GM12892 (cell line): Measurements from ENCODE around the gene SGF29.
"Not testable (repeated sequence)": the region's sequence is repeated elsewhere in the genome, so short reads cannot be mapped to it uniquely, and the experiment has no call there.

Experiments used
- DNase-seq: peaks from one replicate; pipeline ENCODE4 v3.0.0; 2011; ENCODE audit not compliant: insufficient read length
- FAIRE-seq: peaks from 2 replicates; lab custom pipeline; 2011; peaks lifted over from hg19 to GRCh38; lab: Jason Lieb, UNC
- POLR2A ChIP-seq: IDR thresholded peaks from 2 replicates; pipeline ENCODE4 v1.6.1; 2011; ENCODE audit warnings: low read depth, low read length, control low read depth
- POLR2AphosphoS5 ChIP-seq: IDR thresholded peaks from 2 replicates; pipeline ENCODE4 v1.6.1; 2011; ENCODE audit warnings: low read depth, low read length, control low read depth
- TAF1 ChIP-seq: IDR thresholded peaks from 2 replicates; pipeline ENCODE4 v1.6.1; 2011; ENCODE audit warnings: low read depth, mild to moderate bottlenecking, control low read depth, low read length, borderline replicate concordance

Gene SGF29

GRCh38 chr16:28603381-28604185 lies 49.9 kb downstream of the SGF29 start:
- TF ChIP-seq TAF1 (no peak), POLR2A (no peak), POLR2AphosphoS5 (no peak)
- FAIRE-seq, result no peak
- no peak for DNase-seq

GRCh38 chr16:28604186-28604565 lies 50.5 kb downstream of the SGF29 start:
- FAIRE-seq, result no peak
- TF ChIP-seq TAF1, result no peak
- no peak for TF ChIP-seq POLR2A
- TF ChIP-seq POLR2AphosphoS5, result no peak
- no peak for DNase-seq

GRCh38 chr16:28606291-28607115 lies 52.8 kb downstream of the SGF29 start:
- DNase-seq (no peak), FAIRE-seq (no peak)
- TF ChIP-seq POLR2A, result no peak
- TF ChIP-seq TAF1, result no peak

GRCh38 chr16:28607116-28607623 lies 53.5 kb downstream of the SGF29 start:
- DNase-seq, result no peak
- TF ChIP-seq POLR2A (no peak), POLR2AphosphoS5 (no peak), TAF1 (no peak)
- no peak for FAIRE-seq

GRCh38 chr16:28607681-28608495 lies 54.2 kb downstream of the SGF29 start:
- not testable (repeated sequence) for FAIRE-seq, DNase-seq

- not testable (repeated sequence) for FAIRE-seq, DNase-seq
These were observed 54.7 kb downstream of the SGF29 start for GRCh38 chr16:28608496-28608808.

- DNase-seq, FAIRE-seq: not testable (repeated sequence)
These were observed 55.3 kb downstream of the SGF29 start for GRCh38 chr16:28608867-28609596.

GRCh38 chr16:28609631-28610594 lies 56.2 kb downstream of the SGF29 start, which contains the start of gene SULT1A1:
Gene SULT1A1, minus strand, starts transcription at chr16:28610044. Its CDS starts 1,189 bp downstream, at chr16:28608855.
- TF ChIP-seq POLR2AphosphoS5 (no peak), POLR2A (no peak)
- no peak for DNase-seq
- FAIRE-seq, result no peak

GRCh38 chr16:28610595-28611191 lies 57.0 kb downstream of the SGF29 start:
- DNase-seq (no peak), FAIRE-seq (no peak)
- no peak for TF ChIP-seq TAF1
- no peak for TF ChIP-seq POLR2AphosphoS5
- no peak for TF ChIP-seq POLR2A

- DNase-seq, result not testable (repeated sequence)
- FAIRE-seq, result peak; percentile 87
These were observed 58.9 kb downstream of the SGF29 start for GRCh38 chr16:28612359-28613280.

GRCh38 chr16:28613912-28614311 lies 60.2 kb downstream of the SGF29 start:
- DNase-seq, FAIRE-seq: not testable (repeated sequence)

GRCh38 chr16:28614561-28614960 lies 60.8 kb downstream of the SGF29 start:
- not testable (repeated sequence) for FAIRE-seq, DNase-seq

- DNase-seq, FAIRE-seq: not testable (repeated sequence)
These were observed 61.9 kb downstream of the SGF29 start for GRCh38 chr16:28615486-28616223.

GRCh38 chr16:28616224-28616577 lies 62.5 kb downstream of the SGF29 start:
- not testable (repeated sequence) for FAIRE-seq

More at GRCh38 chr16:28616224-28616577, 62.5 kb downstream of the SGF29 start:
- not testable (repeated sequence) for DNase-seq
